AG04450 (cell line): ENCODE data around the gene LGI2. TPM values are rescaled to one million over a fixed set of nuclear protein-coding genes. Genes with fewer than 3 reads are reported as not detected.

Experiments used
- CTCF ChIA-PET: fragments of 300-600, 350-600 bp; formaldehyde crosslinking; extraction: SDS; loops from one replicate; lab custom pipeline; 2022; ENCODE audit warnings: antibody characterized with exemption, inconsistent platforms; lab: Charles Lee
- POLR2A ChIA-PET: fragments of 350-600 bp; formaldehyde crosslinking; extraction: SDS; loops from one replicate; lab custom pipeline; 2021; ENCODE audit warnings: antibody characterized with exemption, inconsistent platforms; lab: Yijun Ruan, JAX
- DNase-seq: peaks from one replicate; pipeline ENCODE4 v3.0.0-alpha.2; 2011; ENCODE audit warnings: low read depth, low spot score
- H3K27ac ChIP-seq: one replicate; pipeline ENCODE4 v1.5.1; 2012; ENCODE audit warnings: low read depth, low read length, control low read depth
- H3K27me3 ChIP-seq: one replicate; pipeline ENCODE4 v1.6.0; 2012; ENCODE audit warnings: low read length; ENCODE audit not compliant: control insufficient read depth, insufficient read depth
- H3K4me3 ChIP-seq: 2 replicates; pipeline ENCODE4 v1.5.1; 2011; ENCODE audit warnings: mild to moderate bottlenecking, low read depth, low read length, control low read depth
- H3K9me3 ChIP-seq: 2 replicates; pipeline ENCODE4 v1.5.1; 2012; ENCODE audit warnings: low read length; ENCODE audit not compliant: control insufficient read depth, insufficient read depth
- CTCF ChIP-seq: IDR thresholded peaks from 2 replicates; pipeline ENCODE4 v1.5.1; 2011; ENCODE audit warnings: low read depth, low read length, control low read depth, inconsistent platforms
- polyA plus RNA-seq: library from polyadenylated mRNA; depleted of rRNA; stranded (reverse); fragments of >200 nt; gene quantifications from 2 replicates; pipeline ENCODE4 v1.2.3, GENCODE V29; 2011

Gene LGI2
- polyA plus RNA-seq, 1 experiment: not detected

DNA sequence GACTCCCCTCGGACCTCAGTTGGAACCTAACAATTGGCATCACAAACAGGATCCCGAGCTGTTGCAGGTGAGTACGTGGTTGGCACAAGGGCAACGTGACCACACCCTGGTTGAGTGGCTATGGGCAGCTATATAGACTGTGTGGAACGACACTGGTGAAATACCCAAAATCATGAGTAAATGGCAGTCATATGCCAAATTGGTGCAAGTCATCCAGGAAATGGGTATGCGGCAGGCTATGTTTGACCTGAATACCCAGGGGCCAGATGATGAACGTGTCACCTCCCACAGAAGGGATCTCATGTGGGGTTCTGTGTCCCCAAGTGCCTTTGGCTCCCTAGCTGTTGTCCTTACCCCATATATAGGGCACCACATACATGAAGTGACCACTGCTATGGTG is 64.7 kb downstream of the LGI2 start:
- CTCF ChIA-PET: interaction anchor here (1.7 kb wide), 1 partner anchor 14 kb away, joined by 7 read pairs; no protein-coding TSS in a partner anchor
- no peak for TF ChIP-seq CTCF
- POLR2A ChIA-PET: no interaction called here
- no peak overlapping the region for H3K27ac ChIP-seq
- H3K4me3 ChIP-seq: no peak overlapping the region
- no peak for DNase-seq
- no peaks in the 10 kb centered on the region for H3K27me3 ChIP-seq
- peaks cover 8% of the 10 kb centered on the region for H3K9me3 ChIP-seq

GRCh38 chr4:24965627-24966026 is 65.1 kb downstream of the LGI2 start:
- ChIA-PET CTCF (interaction anchor here (1.7 kb wide), 1 partner anchor 14 kb away, joined by 7 read pairs; no protein-coding TSS in a partner anchor), POLR2A (no interaction called here)
- H3K4me3 ChIP-seq: no peak overlapping the region

GRCh38 chr4:24963277-24963676 is 67.5 kb downstream of the LGI2 start:
- Histone ChIP-seq H3K27me3 (no peaks in the 10 kb centered on the region), H3K9me3 (peaks cover 8% of the 10 kb centered on the region), H3K27ac (no peak overlapping the region), H3K4me3 (no peak overlapping the region)
- POLR2A ChIA-PET: no interaction called here
- TF ChIP-seq CTCF: no peak
- DNase-seq: no peak
- CTCF ChIA-PET: no interaction called here

More at GRCh38 chr4:24965627-24966026, 65.1 kb downstream of the LGI2 start:
- TF ChIP-seq CTCF: no peak
- Histone ChIP-seq H3K27me3 (no peaks in the 10 kb centered on the region), H3K27ac (no peak overlapping the region), H3K9me3 (peaks cover 8% of the 10 kb centered on the region)
- DNase-seq: no peak

DNA sequence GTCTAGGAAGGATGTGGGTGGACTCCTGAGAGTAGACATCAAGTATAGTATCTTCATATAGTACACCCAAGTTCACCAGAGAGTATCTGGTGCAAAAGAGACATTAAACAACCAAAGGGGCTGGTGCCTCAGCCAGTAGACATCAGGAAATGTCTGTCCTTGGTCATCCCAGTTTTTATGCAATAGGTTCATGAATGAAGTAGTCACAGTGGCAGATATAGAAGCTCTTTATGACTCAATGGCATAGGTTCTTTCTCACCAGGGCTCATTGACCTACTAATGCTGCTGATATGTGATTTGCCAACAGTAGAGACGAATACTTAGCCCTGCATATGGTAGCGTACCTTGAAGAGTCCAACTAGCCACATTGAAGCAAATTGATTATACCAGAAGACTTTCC is 72.9 kb downstream of the LGI2 start:
- peaks cover 3% of the 10 kb centered on the region for H3K27me3 ChIP-seq
- ChIA-PET POLR2A (no interaction called here), CTCF (no interaction called here)
- DNase-seq: no peak
- TF ChIP-seq CTCF: no peak
- H3K4me3 ChIP-seq: no peak overlapping the region
- H3K9me3 ChIP-seq: peaks cover 3% of the 10 kb centered on the region; the same call in 1 of the 2 replicates
- no peak overlapping the region for H3K27ac ChIP-seq

DNA sequence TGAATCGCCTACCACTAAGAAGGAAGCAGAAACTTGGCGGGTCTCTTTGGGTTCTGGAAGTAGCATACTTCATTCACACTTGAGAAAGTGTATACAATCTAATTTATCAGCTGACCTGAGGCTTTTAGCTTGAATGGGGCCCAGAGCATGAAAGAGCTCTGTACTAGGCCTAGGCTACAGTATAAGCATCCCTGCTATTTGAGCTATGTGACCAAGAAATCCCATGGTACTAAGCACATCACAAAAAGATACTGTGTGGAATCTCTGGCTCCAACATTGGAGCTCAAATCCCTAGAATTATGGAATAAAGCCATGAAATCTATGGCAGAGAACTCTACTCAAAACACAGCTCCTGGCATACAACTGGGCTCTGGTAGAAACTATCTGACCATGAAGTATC is 74.0 kb downstream of the LGI2 start:
- no peak overlapping the region for H3K4me3 ChIP-seq
- CTCF ChIA-PET: no interaction called here
- POLR2A ChIA-PET: no interaction called here
- peaks cover 4% of the 10 kb centered on the region for H3K27me3 ChIP-seq
- H3K27ac ChIP-seq: no peak overlapping the region
- no peak for TF ChIP-seq CTCF
- DNase-seq: no peak
- peaks cover 3% of the 10 kb centered on the region; the same call in 1 of the 2 replicates for H3K9me3 ChIP-seq
